Skeletal muscle tissue (tissue), 4 donors: ENCODE data around the gene ENDOG. TPM values are rescaled to one million over a fixed set of nuclear protein-coding genes. Genes with fewer than 3 reads are reported as not detected.
"Not testable (repeated sequence)": the region's sequence is repeated elsewhere in the genome, so short reads cannot be mapped to it uniquely, and the experiment has no call there.

Experiments
- H3K27ac ChIP-seq: one replicate; pipeline ENCODE4 v1.7.0; 2013; ENCODE audit warnings: mild to moderate bottlenecking, low read depth, low read length, inconsistent platforms
- H3K27me3 ChIP-seq, 3 donors: one replicate each; pipeline ENCODE4 v1.7.0; 2013; ENCODE audit warnings: low read length in 3 of 3; ENCODE audit not compliant: control insufficient read depth in 3 of 3, insufficient read depth in 3 of 3
- H3K36me3 ChIP-seq, 3 donors: one replicate each; pipeline ENCODE4 v1.7.0; 2013; ENCODE audit warnings: low read length in 3 of 3; ENCODE audit not compliant: control insufficient read depth in 3 of 3, insufficient read depth in 3 of 3
- H3K4me1 ChIP-seq, 3 donors: one replicate each; pipeline ENCODE4 v1.7.0; 2013; ENCODE audit warnings: low read length in 3 of 3, mild to moderate bottlenecking in 3 of 3; ENCODE audit not compliant: control insufficient read depth in 3 of 3, insufficient read depth in 3 of 3
- H3K4me3 ChIP-seq, 3 donors: one replicate each; pipeline ENCODE4 v1.7.0; 2013; ENCODE audit warnings: low read length in 3 of 3
- H3K9ac ChIP-seq, 3 donors: one replicate each; pipeline ENCODE4 v1.7.0; 2013; ENCODE audit warnings: low read length in 3 of 3, mild to moderate bottlenecking in 3 of 3, moderate library complexity in 2 of 3, low read depth in 1 of 3
- H3K9me3 ChIP-seq, 3 donors: one replicate each; pipeline ENCODE4 v1.7.0; 2013; ENCODE audit warnings: low read length in 3 of 3; ENCODE audit not compliant: control insufficient read depth in 3 of 3
- total RNA-seq: library from RNA; depleted of rRNA; stranded (reverse); fragments of >200 nt; gene quantifications from one replicate; pipeline ENCODE4 v1.2.3, GENCODE V29; 2014
- donor health status: Osteomylitis.

Gene ENDOG
- 19.3 TPM for total RNA-seq

- Histone ChIP-seq H3K27me3 (no peaks in the 10 kb centered on the region), H3K4me3 (peak within 1 kb of the TSS; percentile 75 to 85 (median 84)), H3K4me1 (peaks cover 13 to 22% (median 21%) of the 10 kb centered on the region in 3 donors), H3K9me3 (no peaks in the 10 kb centered on the region), H3K9ac (peak within 1 kb of the TSS; percentile 76 to 87 (median 83)), H3K36me3 (peaks cover 20 to 25% (median 22%) of the 10 kb centered on the region in 3 donors), H3K27ac (peak within 1 kb of the TSS; percentile 73)
These were observed at the start of gene ENDOG for GRCh38 chr9:128818099-128818838. ENDOG (plus strand) TSS chr9:128818500; CDS start chr9:128818685, 185 bp downstream.

- Histone ChIP-seq H3K27ac (no peak overlapping the region), H3K27me3 (no peaks in the 10 kb centered on the region), H3K36me3 (peaks cover 5 to 13% (median 9%) of the 10 kb centered on the region in 3 donors), H3K4me1 (peaks cover 16 to 30% (median 29%) of the 10 kb centered on the region in 3 donors), H3K9ac (peak overlapping the region in 1 of 3 donors; percentile 6), H3K9me3 (no peaks in the 10 kb centered on the region), H3K4me3 (no peak overlapping the region)
These were observed 49.7 kb upstream of the ENDOG start for GRCh38 chr9:128768606-128769005.

DNA sequence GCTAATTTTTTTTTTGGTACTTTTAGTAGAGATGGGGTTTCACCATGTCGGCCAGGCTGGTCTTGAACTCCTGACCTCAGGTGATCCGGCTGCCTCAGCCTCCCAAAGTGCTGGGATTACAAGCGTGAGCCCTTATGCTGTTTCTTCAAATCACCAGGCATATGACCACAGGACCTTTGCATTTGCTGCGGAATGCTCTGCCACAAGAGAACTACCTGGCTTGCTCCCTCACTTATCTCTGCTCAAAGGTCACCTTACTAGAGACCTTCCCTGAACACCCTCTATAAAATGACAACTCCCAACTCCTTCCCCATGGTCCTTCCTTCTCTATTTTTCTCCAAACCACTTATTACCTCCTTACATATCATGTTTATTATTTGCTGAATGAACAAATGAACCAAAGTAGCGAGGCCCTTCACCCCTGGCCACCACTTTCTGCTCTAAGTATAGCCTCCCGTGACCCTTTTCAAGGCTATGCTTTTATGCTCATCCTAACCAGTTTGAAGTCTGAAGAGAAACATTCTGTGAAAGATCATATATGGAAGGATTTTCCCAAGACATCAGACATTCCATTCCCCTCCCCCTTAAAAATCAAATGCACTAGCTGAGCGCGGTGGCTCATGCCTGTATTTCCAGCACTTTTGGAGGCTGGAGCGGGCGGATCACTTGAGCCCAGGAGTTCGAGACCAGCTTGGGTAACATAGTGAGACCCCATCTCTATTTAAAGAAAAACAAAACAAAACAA lies 47.8 kb upstream of the ENDOG start:
- H3K4me3 ChIP-seq: peak overlapping the region; percentile 97 to 99 (median 98)
- peak overlapping the region; percentile 97 to 99 (median 99) for H3K9ac ChIP-seq
- H3K4me1 ChIP-seq: peaks cover 16 to 30% (median 29%) of the 10 kb centered on the region in 3 donors
- peaks cover 5 to 9% (median 9%) of the 10 kb centered on the region in 3 donors for H3K36me3 ChIP-seq
- no peaks in the 10 kb centered on the region for H3K27me3 ChIP-seq
- H3K9me3 ChIP-seq: no peaks in the 10 kb centered on the region
- peak overlapping the region; percentile 96 for H3K27ac ChIP-seq

DNA sequence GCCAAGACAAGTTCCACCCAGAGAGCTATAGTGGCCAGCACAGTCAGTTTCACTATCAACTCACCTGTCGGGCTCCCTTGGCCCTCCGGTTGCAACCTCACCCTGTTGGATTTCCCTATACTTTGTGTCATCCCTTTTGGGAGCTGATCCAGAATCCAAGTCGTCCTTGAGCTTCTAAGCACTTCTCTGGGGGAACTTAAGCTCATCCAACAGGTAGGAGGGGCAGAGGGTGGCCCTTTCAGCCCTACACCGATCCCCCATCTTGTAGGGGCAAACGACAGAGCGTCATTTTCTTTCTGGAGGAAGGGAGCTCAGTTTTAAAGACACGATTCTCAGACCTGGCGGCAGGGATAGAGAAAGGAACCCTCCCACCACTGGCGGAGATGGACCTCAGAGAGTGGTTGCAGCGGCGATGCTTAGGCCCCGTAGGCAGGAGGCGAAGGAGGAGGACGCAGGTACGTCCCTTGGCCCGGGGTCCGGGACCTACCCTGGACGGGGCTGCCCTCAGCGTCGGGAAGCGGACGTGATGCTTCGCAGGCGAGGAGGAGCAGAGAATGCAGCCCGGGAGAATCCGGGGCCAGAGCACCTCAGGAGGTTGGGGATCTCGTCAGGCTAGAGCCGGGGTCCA lies 47.1 kb upstream of the ENDOG start:
- peak overlapping the region; percentile 96 for H3K27ac ChIP-seq
- H3K4me1 ChIP-seq: peaks cover 16 to 30% (median 29%) of the 10 kb centered on the region in 3 donors
- peak overlapping the region; percentile 97 to 99 (median 98) for H3K4me3 ChIP-seq
- no peaks in the 10 kb centered on the region for H3K9me3 ChIP-seq
- peaks cover 5 to 9% (median 6%) of the 10 kb centered on the region in 3 donors for H3K36me3 ChIP-seq
- H3K9ac ChIP-seq: peak overlapping the region; percentile 97 to 99 (median 99)
- no peaks in the 10 kb centered on the region for H3K27me3 ChIP-seq

GRCh38 chr9:128771745-128772519 lies 46.4 kb upstream of the ENDOG start, which contains the start of gene ZER1:
ZER1 (minus strand) TSS chr9:128771927; CDS start chr9:128755565, 16,362 bp downstream.
- Histone ChIP-seq H3K27me3 (no peaks in the 10 kb centered on the region), H3K4me1 (peaks cover 16 to 30% (median 29%) of the 10 kb centered on the region in 3 donors), H3K9me3 (no peaks in the 10 kb centered on the region), H3K27ac (peak within 1 kb of the TSS; percentile 96), H3K36me3 (peaks cover 5 to 9% (median 6%) of the 10 kb centered on the region in 3 donors), H3K4me3 (peak within 1 kb of the TSS; percentile 97 to 99 (median 98)), H3K9ac (peak within 1 kb of the TSS; percentile 97 to 99 (median 99))

- peaks cover 16 to 30% (median 25%) of the 10 kb centered on the region in 3 donors for H3K4me1 ChIP-seq
- H3K36me3 ChIP-seq: peaks cover 0 to 3% (median under 1%) of the 10 kb centered on the region in 3 donors
- H3K27ac ChIP-seq: no peak overlapping the region
- no peaks in the 10 kb centered on the region for H3K9me3 ChIP-seq
- H3K4me3 ChIP-seq: no peak overlapping the region
- H3K9ac ChIP-seq: no peak overlapping the region
- H3K27me3 ChIP-seq: no peaks in the 10 kb centered on the region
These were observed 45.3 kb upstream of the ENDOG start for GRCh38 chr9:128773049-128773448.

GRCh38 chr9:128774804-128775203 lies 43.5 kb upstream of the ENDOG start:
- H3K36me3 ChIP-seq: peaks cover 0 to 3% (median 0%) of the 10 kb centered on the region in 3 donors
- peaks cover 14 to 22% (median 17%) of the 10 kb centered on the region in 3 donors for H3K4me1 ChIP-seq
- no peak overlapping the region for H3K9ac ChIP-seq
- H3K27ac ChIP-seq: no peak overlapping the region
- no peaks in the 10 kb centered on the region for H3K9me3 ChIP-seq
- no peak overlapping the region for H3K4me3 ChIP-seq
- no peaks in the 10 kb centered on the region for H3K27me3 ChIP-seq

GRCh38 chr9:128780093-128780492 lies 38.2 kb upstream of the ENDOG start:
- not testable (repeated sequence) for H3K36me3 ChIP-seq, H3K27me3 ChIP-seq, H3K9me3 ChIP-seq, H3K4me3 ChIP-seq, H3K9ac ChIP-seq, H3K27ac ChIP-seq
- peaks cover 0 to 13% (median 9%) of the 10 kb centered on the region in 3 donors for H3K4me1 ChIP-seq
